HG02840 (cell line): ENCODE results near the gene CCS.

Experiments used
- ATAC-seq: cut with Tn5 transposase; IDR thresholded peaks from one replicate; pipeline ENCODE4 v1.9.1; 2021; ENCODE audit warnings: mild to moderate bottlenecking, moderate library complexity, moderate number of reproducible peaks; ENCODE audit not compliant: unreplicated experiment, low FRiP score

CCS gene

DNA sequence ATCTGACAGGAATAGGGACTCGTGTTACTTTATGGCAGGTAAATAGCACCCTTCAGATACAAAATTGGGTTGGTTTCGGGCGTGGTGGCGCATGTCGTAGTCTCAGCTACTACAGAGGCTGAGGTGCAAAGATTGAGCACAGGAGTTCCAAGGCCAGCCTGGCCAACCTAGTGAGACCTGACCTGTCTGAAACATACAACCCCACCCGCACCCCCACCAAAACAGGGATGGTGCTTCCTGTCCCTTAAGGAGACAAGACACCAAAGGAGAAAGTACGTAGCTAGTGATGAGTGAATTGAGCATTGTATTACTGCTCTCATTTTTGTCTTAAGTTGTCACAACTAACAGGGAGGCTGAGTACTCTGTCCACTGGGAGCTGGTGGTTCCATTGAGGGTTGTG is 59.7 kb downstream of the CCS start:
- ATAC-seq, result no peak

DNA sequence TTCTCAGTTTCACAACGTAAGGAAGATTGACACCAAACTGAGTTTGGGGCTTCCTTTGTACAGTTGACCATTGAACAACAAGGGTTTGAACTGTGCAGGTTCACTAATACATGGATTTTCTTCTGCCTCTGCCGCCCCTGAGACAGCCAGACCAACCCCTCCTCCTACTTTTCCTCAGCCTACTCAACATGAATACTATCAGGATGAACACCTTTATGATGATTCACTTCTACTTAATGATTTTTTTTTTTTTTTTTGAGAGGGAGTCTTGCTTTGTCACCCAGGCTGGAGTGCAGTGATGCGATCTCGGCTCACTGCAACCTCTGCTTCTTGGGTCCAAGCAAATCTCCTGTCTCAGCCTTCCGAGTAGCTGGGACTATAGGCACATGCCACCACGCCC is 60.1 kb downstream of the CCS start:
- ATAC-seq, result no peak
